PC-9 (cell line): Measurements from ENCODE around the gene HSPA12B.

Experiments
- EZH2 ChIP-seq: fragments of 200-600 bp; sonication (generic); IDR thresholded peaks from 2 replicates; pipeline ENCODE4 v1.8.0; 2017; ENCODE audit warnings: antibody characterized with exemption, low read depth
- TF ChIP-seq, protein P1 (sequence below): fragments of 200-600 bp; sonication (generic); conservative IDR thresholded peaks from 2 replicates; pipeline ENCODE4 v1.6.1; 2017; ENCODE audit warnings: mixed run types, antibody characterized with exemption, mild to moderate bottlenecking, moderate library complexity

- TF ChIP-seq, protein P1, sequence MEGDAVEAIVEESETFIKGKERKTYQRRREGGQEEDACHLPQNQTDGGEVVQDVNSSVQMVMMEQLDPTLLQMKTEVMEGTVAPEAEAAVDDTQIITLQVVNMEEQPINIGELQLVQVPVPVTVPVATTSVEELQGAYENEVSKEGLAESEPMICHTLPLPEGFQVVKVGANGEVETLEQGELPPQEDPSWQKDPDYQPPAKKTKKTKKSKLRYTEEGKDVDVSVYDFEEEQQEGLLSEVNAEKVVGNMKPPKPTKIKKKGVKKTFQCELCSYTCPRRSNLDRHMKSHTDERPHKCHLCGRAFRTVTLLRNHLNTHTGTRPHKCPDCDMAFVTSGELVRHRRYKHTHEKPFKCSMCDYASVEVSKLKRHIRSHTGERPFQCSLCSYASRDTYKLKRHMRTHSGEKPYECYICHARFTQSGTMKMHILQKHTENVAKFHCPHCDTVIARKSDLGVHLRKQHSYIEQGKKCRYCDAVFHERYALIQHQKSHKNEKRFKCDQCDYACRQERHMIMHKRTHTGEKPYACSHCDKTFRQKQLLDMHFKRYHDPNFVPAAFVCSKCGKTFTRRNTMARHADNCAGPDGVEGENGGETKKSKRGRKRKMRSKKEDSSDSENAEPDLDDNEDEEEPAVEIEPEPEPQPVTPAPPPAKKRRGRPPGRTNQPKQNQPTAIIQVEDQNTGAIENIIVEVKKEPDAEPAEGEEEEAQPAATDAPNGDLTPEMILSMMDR, result no peak
- no peak for TF ChIP-seq EZH2
Observed at GRCh38 chr20:3727401-3728021, 5.0 kb upstream of the HSPA12B start.
